CD4-positive, alpha-beta T cell treated with Interleukin-17A for 1 hour (primary cell): Measurements from ENCODE around the gene LRRC2.
"Not testable (repeated sequence)": the region's sequence is repeated elsewhere in the genome, so short reads cannot be mapped to it uniquely, and the experiment has no call there.

Experiments used
- DNase-seq: peaks from one replicate; pipeline ENCODE4 v3.0.0-alpha.2; 2020

Gene LRRC2

GRCh38 chr3:46579756-46580286, 13.7 kb upstream of the LRRC2 start:
- no peak for DNase-seq

- DNase-seq: no peak
Measured at GRCh38 chr3:46578973-46579755, 13.1 kb upstream of the LRRC2 start.

- DNase-seq: not testable (repeated sequence)
Measured at GRCh38 chr3:46577580-46578249, 11.6 kb upstream of the LRRC2 start.

GRCh38 chr3:46576879-46577278, 10.8 kb upstream of the LRRC2 start:
- no peak for DNase-seq

- no peak for DNase-seq
Measured at GRCh38 chr3:46576386-46576785, 10.3 kb upstream of the LRRC2 start.

GRCh38 chr3:46575577-46576222, 9.6 kb upstream of the LRRC2 start:
- no peak for DNase-seq

- DNase-seq: no peak
Measured at GRCh38 chr3:46574881-46575576, 8.9 kb upstream of the LRRC2 start.

- DNase-seq: no peak
Measured at GRCh38 chr3:46574243-46574646, 8.1 kb upstream of the LRRC2 start.

- DNase-seq: no peak
Measured at GRCh38 chr3:46573701-46574100, 7.6 kb upstream of the LRRC2 start.

- no peak for DNase-seq
Measured at GRCh38 chr3:46571684-46572083, 5.6 kb upstream of the LRRC2 start.

GRCh38 chr3:46565607-46566039, 479 bp downstream of the LRRC2 start:
- DNase-seq: no peak

- no peak for DNase-seq
Measured at GRCh38 chr3:46565077-46565476, 1.0 kb downstream of the LRRC2 start.

GRCh38 chr3:46564190-46565021, 1.7 kb downstream of the LRRC2 start:
- no peak for DNase-seq

- no peak for DNase-seq
Measured at GRCh38 chr3:46561951-46562350, 4.2 kb downstream of the LRRC2 start.

- no peak for DNase-seq
Measured at GRCh38 chr3:46561511-46561910, 4.6 kb downstream of the LRRC2 start.

GRCh38 chr3:46559091-46559704, 6.9 kb downstream of the LRRC2 start:
- no peak for DNase-seq

- peak; percentile 79 for DNase-seq
Measured at GRCh38 chr3:46558184-46559043, 7.7 kb downstream of the LRRC2 start.

GRCh38 chr3:46557814-46558183, 8.3 kb downstream of the LRRC2 start:
- no peak for DNase-seq

GRCh38 chr3:46553154-46553553, 12.9 kb downstream of the LRRC2 start:
- no peak for DNase-seq

GRCh38 chr3:46552538-46552937, 13.6 kb downstream of the LRRC2 start:
- no peak for DNase-seq

GRCh38 chr3:46551615-46552014, 14.5 kb downstream of the LRRC2 start:
- DNase-seq: no peak
